ENCODE measurements around the gene NAP1L4.

NAP1L4 gene

GRCh38 chr11:2917842-2918490 is 74.2 kb downstream of the NAP1L4 start:
- no peak overlapping the region for H3K4me3 ChIP-seq (ENCODE audit: low read depth, low read length)
- no peak for DNase-seq (ENCODE audit: low read depth)
- no peak for TF ChIP-seq POLR2A (IDR thresholded peaks at IDR 0.05; ENCODE audit: extremely low read depth, insufficient read length)
- TF ChIP-seq CTCF (IDR thresholded peaks at IDR 0.05; ENCODE audit: low read depth, low read length) = no peak
- no peak for TF ChIP-seq MYC (IDR thresholded peaks at IDR 0.05; ENCODE audit: low read depth, low read length)
- no peak for TF ChIP-seq MAX (IDR thresholded peaks at IDR 0.05; ENCODE audit: low read depth, low read length)

- TF ChIP-seq MYC (IDR thresholded peaks at IDR 0.05; ENCODE audit: low read depth, low read length) (no peak), CTCF (IDR thresholded peaks at IDR 0.05; ENCODE audit: low read depth, low read length) (no peak), MAX (IDR thresholded peaks at IDR 0.05; ENCODE audit: low read depth, low read length) (no peak), POLR2A (IDR thresholded peaks at IDR 0.05; ENCODE audit: extremely low read depth, insufficient read length) (no peak)
- H3K4me3 ChIP-seq (ENCODE audit: low read depth, low read length) = no peak overlapping the region
- DNase-seq (ENCODE audit: low read depth) = no peak
These were observed 75.1 kb downstream of the NAP1L4 start for GRCh38 chr11:2916892-2917645.

- TF ChIP-seq MYC (IDR thresholded peaks at IDR 0.05; ENCODE audit: low read depth, low read length) (no peak), MAX (IDR thresholded peaks at IDR 0.05; ENCODE audit: low read depth, low read length) (no peak), CTCF (IDR thresholded peaks at IDR 0.05; ENCODE audit: low read depth, low read length) (no peak), POLR2A (IDR thresholded peaks at IDR 0.05; ENCODE audit: extremely low read depth, insufficient read length) (no peak)
- H3K4me3 ChIP-seq (ENCODE audit: low read depth, low read length) = no peak overlapping the region
- no peak for DNase-seq (ENCODE audit: low read depth)
These were observed 75.8 kb downstream of the NAP1L4 start for GRCh38 chr11:2916114-2916891.

GRCh38 chr11:2915473-2915872 is 76.7 kb downstream of the NAP1L4 start:
- no peak overlapping the region for H3K4me3 ChIP-seq (ENCODE audit: low read depth, low read length)
- TF ChIP-seq CTCF (IDR thresholded peaks at IDR 0.05; ENCODE audit: low read depth, low read length) = no peak
- no peak for TF ChIP-seq MYC (IDR thresholded peaks at IDR 0.05; ENCODE audit: low read depth, low read length)
- no peak for TF ChIP-seq POLR2A (IDR thresholded peaks at IDR 0.05; ENCODE audit: extremely low read depth, insufficient read length)
- no peak for TF ChIP-seq MAX (IDR thresholded peaks at IDR 0.05; ENCODE audit: low read depth, low read length)
- no peak for DNase-seq (ENCODE audit: low read depth)

GRCh38 chr11:2914455-2915195 is 77.5 kb downstream of the NAP1L4 start:
- no peak for DNase-seq (ENCODE audit: low read depth)
- no peak overlapping the region for H3K4me3 ChIP-seq (ENCODE audit: low read depth, low read length)
- TF ChIP-seq CTCF (IDR thresholded peaks at IDR 0.05; ENCODE audit: low read depth, low read length) (no peak), MYC (IDR thresholded peaks at IDR 0.05; ENCODE audit: low read depth, low read length) (no peak), MAX (IDR thresholded peaks at IDR 0.05; ENCODE audit: low read depth, low read length) (no peak), POLR2A (IDR thresholded peaks at IDR 0.05; ENCODE audit: extremely low read depth, insufficient read length) (no peak)
